NOMO-1 treated with dmso at 0.1 percent for 144 hours (cell line): ENCODE results near the gene LRRC4C.
"Not testable (repeated sequence)": the region's sequence is repeated elsewhere in the genome, so short reads cannot be mapped to it uniquely, and the experiment has no call there.

Source experiments
- DNase-seq: peaks from one replicate; lab custom pipeline; 2025; ENCODE audit not compliant: unreplicated experiment; lab: John Stamatoyannopoulos, UW

Gene LRRC4C

DNA sequence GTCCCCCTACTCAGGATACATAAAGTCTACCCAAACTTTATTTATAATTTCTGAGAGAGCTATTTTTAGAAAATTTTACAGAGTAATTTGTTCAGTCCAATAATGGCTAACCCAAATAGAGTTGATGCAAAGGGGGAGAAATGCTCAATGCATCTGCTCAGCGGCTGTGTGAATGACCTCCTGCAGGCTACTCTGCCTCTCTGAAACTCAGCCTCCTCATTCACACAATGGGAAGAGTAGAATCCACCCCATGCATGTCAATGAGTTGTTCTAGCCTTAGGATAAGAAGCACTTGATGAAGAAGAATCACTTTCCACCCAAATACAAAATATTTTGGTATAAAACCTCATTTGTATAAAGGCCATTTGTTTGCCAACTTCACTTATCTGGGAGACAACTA is 1204.0 kb downstream of the LRRC4C start:
- no peak for DNase-seq

DNA sequence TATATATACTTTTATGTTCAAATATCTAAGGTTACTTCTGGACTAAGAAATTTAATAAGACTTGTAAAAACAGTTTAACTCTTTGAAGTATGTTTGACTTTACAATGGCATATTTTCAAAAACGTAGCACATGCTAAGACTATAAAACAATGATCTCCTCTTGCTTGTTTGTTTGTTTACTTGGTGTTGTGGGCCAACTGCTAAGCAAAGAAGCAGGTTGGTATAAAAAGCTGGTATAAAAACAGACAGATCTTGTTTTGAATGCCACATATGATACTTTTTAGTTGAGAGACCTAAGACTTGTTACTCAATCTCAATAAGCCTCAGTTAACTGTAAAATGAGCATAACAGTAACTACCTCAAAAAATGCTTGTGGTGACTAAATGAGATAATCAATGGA is 1206.3 kb downstream of the LRRC4C start:
- no peak for DNase-seq

DNA sequence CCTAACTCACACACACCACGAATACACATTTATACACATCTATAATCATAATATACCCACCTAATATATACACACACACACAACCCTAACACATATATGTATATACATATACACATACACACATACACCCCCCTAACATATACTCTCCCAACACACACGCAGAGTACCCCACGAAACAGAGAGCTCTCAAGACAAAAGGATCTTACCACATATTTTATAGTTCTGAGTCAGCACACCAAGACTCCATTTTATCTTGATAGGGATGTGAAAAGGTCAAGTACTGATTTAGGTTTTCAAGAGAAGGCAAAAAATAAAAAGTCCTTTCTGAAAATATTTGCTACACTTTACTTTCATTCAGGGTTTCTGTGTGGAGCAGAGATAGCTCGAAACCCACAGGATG is 1207.2 kb downstream of the LRRC4C start:
- no peak for DNase-seq

DNA sequence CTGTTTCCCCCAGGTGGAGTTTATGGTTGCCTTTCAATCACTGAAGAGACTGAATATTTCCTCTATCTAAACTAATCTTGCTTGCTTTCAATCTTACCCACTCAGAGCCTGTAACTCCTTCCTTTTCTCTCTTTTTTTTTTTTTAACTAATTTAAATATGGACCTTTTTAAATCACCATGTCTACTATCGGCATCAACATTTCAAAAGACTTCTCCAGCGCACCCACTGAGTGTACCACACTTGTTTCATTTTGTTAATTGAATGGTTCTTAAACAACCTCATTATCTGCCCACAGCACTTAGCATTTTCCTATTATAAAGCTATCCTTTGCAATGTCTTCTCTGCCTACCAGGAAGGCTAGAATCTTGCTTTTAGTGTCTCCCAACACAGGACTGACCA is 1212.5 kb downstream of the LRRC4C start:
- no peak for DNase-seq

GRCh38 chr11:40241524-40242051 is 1217.9 kb downstream of the LRRC4C start:
- no peak for DNase-seq

GRCh38 chr11:40240284-40240683 is 1219.2 kb downstream of the LRRC4C start:
- no peak for DNase-seq

DNA sequence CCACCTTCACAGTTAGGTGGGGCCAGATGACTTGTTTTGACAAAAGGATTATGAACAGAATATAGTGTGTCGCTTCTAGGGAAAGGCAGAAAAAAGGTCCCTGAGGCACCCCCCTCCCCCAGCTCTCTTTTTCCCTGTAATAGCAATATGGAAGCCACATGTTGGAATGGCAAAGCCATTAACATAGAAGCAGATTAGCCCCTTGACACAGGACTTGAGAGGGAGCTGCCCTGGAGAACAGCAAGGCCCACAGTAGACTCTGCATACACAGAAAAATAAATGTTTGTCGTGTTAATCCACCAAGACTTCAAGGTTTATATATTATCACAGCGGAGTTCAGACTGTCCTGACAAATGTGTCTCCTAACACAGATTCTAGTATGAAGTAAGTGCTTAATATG is 1222.9 kb downstream of the LRRC4C start:
- no peak for DNase-seq

GRCh38 chr11:40235841-40236240 is 1223.6 kb downstream of the LRRC4C start:
- no peak for DNase-seq

DNA sequence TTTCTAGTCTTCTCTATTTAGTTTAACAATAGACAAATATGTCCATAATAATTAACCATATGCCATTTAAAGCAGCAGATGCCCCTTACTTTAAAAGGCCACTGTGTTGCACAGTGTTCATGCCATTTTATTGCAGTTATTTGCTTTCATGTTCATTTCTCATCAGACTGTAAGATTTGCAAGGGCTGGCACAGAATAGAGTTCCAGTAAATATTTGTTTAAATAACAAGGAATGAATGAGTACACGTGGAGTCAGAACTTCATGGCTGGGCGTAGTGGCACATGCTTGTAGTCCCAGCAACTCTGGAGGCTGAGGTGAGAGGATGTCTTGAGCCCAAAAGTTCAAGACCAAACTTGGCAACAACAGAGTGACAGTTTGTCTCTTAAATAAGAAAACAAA is 1228.6 kb downstream of the LRRC4C start:
- no peak for DNase-seq

DNA sequence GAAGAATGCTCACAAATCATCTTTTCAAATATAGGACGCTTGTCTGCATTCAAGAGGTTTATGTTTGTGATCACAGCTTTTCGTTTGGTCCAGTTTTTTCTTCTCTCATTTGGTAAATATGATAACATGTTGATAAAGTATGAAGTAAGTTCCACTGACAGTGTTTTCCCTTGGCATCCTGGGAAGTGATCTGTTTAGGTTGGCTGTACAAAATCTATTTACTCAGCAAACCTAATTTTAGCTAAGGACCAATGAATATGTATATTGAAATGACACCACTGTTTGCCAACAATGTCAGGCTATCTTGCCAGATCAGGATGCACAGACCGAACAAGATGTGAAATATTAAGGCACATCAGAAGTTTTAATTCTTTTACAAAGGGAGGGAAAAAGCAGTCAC is 1230.8 kb downstream of the LRRC4C start:
- DNase-seq, result no peak

- no peak for DNase-seq
Measured at GRCh38 chr11:40227730-40228129, 1231.7 kb downstream of the LRRC4C start.

GRCh38 chr11:40226654-40227053 is 1232.8 kb downstream of the LRRC4C start:
- DNase-seq, result no peak

GRCh38 chr11:40223596-40224330 is 1235.7 kb downstream of the LRRC4C start:
- no peak for DNase-seq

- no peak for DNase-seq
Measured at GRCh38 chr11:40219401-40219800, 1240.1 kb downstream of the LRRC4C start.

- DNase-seq, result no peak
Measured at GRCh38 chr11:40215556-40215955, 1243.9 kb downstream of the LRRC4C start.

DNA sequence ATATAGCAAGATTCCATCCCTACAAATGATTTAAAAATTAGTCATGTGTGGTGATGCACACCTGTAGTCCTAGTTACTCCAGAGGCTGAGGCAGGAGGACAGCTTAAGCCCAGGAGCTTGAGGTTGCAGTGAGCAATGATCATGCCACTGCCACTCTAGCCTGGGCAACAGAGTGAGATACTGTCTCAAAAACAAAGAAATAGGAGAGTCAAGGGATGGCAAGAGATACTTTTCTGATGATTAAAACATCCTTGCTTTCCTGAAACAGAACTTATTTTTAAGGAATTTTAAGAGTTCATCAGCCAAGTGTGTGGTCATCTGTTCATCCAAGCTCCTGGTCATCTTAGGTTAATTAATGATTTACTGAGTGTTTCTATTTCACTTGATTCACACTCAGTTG is 1252.0 kb downstream of the LRRC4C start:
- no peak for DNase-seq

GRCh38 chr11:40204228-40204627 is 1255.2 kb downstream of the LRRC4C start:
- no peak for DNase-seq

DNA sequence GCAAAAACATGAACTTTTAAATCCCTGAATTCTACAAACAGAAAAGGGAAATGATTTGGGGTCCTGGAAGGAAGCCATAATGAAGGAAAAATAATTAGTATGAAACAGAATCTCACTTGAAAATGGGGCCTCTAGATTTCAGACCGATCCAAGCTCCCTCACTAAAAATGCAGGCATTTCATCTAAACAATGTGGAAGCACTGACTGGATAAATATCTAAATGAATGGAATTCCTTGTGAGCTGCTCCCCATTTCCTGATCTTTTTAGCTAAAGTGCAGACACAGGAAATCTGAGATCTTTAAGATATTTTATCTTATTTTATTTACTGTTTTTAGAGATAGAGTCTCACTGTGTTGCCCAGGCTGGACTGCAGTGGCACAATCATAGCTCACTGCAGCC is 1255.8 kb downstream of the LRRC4C start:
- no peak for DNase-seq

GRCh38 chr11:40202589-40203270 is 1256.7 kb downstream of the LRRC4C start:
- DNase-seq, result no peak

DNA sequence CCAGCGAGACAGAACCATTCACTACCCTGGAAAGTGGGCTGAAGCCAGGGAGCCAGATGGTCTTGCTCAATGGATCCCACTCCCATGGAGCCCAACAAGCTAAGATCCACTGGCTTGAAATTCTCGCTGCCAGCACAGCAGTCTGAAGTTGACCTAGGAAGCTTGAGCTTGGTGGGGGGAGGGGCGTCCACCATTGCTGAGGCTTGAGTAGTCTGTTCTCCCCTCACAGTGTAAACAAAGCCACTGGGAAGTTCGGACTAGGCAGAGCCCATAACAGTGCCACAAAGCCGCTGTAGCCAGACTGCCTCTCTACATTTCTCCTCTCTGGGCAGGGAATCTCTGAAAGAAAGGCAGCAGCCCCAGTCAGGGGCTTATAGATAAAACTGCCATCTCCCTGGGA is 1266.9 kb downstream of the LRRC4C start:
- not testable (repeated sequence) for DNase-seq

DNA sequence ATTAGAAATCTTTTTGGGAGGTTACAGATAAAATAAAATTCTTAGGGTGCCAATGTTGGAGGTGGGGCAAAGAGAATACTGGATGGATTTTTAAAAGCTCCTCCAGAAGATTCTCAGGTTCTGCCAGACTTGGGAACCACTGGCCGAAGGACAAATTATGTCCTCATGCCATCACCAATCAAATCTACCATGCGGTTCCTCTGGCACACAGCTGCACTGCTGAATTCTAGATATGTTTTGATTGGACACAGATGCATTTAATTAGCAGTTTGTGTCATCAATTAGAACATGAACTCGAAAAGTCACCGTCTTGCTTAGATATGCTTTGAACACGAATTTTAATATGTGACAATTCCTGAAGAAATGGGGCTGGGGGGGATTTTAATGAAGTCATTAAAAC is 1269.2 kb downstream of the LRRC4C start:
- no peak for DNase-seq

DNA sequence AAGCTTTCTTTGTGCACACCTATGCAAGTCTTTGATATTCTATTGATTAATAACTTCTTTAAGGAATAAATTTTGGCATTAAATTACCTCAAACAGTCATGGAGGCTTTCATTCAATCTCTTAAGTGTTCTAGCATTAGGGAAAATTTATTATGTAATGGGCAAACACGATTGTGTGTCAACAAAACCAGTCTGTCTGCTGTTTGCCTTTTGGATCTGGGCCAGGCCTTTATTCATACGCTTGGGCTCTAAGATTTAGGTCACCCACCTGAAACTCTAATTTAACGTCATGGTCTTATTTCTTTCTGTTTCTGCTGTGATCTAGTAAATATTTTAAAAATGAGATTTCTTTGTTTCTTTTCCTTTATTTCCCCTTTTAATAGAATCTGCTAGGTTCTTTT is 1270.6 kb downstream of the LRRC4C start:
- no peak for DNase-seq

- DNase-seq, result no peak
Measured at GRCh38 chr11:40187295-40187694, 1272.2 kb downstream of the LRRC4C start.
